ENCODE data around the gene GNAQ. TPM values are rescaled to one million over a fixed set of nuclear protein-coding genes. Genes with fewer than 3 reads are reported as not detected.
A peak's percentile ranks its signal among the peaks of the same experiment; 100 is the strongest.

The GNAQ gene
- total and polyA plus RNA-seq, 2 experiments from 2014 or later = 21.1 to 32.8 TPM

DNA sequence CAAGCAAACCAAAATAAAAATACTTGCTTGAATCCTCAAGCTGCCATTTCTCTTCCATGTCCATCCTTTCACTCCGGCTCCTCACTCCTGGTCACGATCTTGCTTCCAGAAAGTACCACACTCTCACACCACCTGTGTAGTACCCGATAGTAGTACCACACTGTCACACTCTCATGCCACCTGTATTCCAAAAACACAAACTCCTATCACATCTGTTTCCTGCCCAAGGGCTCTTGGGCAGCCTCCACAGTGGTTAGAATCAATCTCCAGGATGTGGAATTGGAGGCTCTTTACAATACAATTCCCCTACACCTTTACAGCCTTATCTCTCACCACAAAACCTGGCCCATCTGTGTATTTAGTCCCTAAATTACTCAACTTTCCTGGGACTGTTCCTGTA, 130.6 kb downstream of the GNAQ start:
- no peak for DNase-seq (ENCODE audit: low read depth in 1 of 2, low spot score in 1 of 2)
- TF ChIP-seq, protein P1, sequence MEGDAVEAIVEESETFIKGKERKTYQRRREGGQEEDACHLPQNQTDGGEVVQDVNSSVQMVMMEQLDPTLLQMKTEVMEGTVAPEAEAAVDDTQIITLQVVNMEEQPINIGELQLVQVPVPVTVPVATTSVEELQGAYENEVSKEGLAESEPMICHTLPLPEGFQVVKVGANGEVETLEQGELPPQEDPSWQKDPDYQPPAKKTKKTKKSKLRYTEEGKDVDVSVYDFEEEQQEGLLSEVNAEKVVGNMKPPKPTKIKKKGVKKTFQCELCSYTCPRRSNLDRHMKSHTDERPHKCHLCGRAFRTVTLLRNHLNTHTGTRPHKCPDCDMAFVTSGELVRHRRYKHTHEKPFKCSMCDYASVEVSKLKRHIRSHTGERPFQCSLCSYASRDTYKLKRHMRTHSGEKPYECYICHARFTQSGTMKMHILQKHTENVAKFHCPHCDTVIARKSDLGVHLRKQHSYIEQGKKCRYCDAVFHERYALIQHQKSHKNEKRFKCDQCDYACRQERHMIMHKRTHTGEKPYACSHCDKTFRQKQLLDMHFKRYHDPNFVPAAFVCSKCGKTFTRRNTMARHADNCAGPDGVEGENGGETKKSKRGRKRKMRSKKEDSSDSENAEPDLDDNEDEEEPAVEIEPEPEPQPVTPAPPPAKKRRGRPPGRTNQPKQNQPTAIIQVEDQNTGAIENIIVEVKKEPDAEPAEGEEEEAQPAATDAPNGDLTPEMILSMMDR (IDR thresholded peaks at IDR 0.05; ENCODE audit: low read depth, low read length) = no peak
- Histone ChIP-seq H3K9me3 (ENCODE audit: low read depth) (no peaks in the 10 kb centered on the region), H3K4me3 (no peak overlapping the region), H3K27me3 (no peaks in the 10 kb centered on the region), H3K36me3 (no peaks in the 10 kb centered on the region), H3K4me1 (ENCODE audit: low read depth) (peaks cover 12% of the 10 kb centered on the region), H3K27ac (no peak overlapping the region)

DNA sequence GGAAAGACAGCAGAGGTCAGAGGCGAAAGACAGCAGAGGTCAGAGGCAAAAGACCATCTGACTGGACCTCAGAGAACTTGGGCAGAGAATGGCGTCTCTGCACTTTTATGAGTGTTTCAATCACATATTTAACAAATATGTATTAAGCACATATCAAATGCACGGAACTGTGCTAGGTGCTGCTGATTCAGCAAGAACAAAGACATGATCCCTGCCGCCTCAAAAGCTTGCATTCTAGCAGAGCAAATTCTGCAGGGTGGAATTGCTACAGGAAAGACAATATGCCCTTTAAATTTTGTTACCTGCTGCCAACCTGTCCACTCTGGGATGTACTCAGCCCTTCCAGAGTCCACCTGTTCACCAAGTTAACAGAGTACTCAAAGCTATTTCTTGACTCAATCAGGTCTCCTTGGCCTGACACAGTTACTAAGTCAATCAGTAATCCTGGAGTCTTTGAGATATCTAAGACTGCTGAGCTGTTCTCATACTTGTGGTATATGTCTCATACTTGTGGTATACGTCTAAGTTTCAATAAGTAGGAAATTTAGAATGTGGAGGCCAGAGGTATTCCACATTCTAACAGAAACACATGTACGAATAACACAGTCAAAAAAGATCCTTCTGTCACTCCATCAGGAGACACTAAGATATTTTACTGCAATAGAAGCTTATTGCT, 131.8 kb downstream of the GNAQ start:
- H3K27ac ChIP-seq = no peak overlapping the region
- peak in 1 of 2 donors; percentile 62 for DNase-seq (ENCODE audit: low read depth in 1 of 2, low spot score in 1 of 2)
- TF ChIP-seq, protein P1 (IDR thresholded peaks at IDR 0.05; ENCODE audit: low read depth, low read length) = no peak
- H3K4me3 ChIP-seq = no peak overlapping the region
- no peaks in the 10 kb centered on the region for H3K27me3 ChIP-seq
- no peaks in the 10 kb centered on the region for H3K9me3 ChIP-seq (ENCODE audit: low read depth)
- H3K4me1 ChIP-seq (ENCODE audit: low read depth) = peaks cover 12% of the 10 kb centered on the region
- H3K36me3 ChIP-seq = no peaks in the 10 kb centered on the region

DNA sequence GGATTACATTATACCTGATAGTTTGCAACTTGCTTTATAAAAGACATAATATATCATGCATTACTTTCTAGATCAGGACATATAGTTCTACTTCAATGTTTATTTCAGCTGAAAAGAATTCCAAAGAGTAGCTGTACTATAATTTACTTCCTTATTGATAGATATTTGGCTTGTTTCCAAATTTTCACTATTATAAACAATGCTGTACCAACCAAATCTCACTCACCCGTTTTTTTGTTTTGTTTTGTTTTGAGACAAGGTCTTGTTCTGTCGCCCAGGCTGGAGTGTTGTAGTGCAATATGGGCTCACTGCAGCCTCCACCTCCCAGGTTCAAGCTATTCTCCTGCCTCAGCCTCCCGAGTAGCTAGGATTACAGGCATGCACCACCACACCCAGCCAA, 132.7 kb downstream of the GNAQ start:
- Histone ChIP-seq H3K9me3 (ENCODE audit: low read depth) (no peaks in the 10 kb centered on the region), H3K27me3 (no peaks in the 10 kb centered on the region), H3K4me3 (no peak overlapping the region), H3K27ac (no peak overlapping the region), H3K4me1 (ENCODE audit: low read depth) (peaks cover 13% of the 10 kb centered on the region), H3K36me3 (no peaks in the 10 kb centered on the region)
- DNase-seq (ENCODE audit: low read depth in 1 of 2, low spot score in 1 of 2) = no peak
- TF ChIP-seq, protein P1 (IDR thresholded peaks at IDR 0.05; ENCODE audit: low read depth, low read length) = no peak

DNA sequence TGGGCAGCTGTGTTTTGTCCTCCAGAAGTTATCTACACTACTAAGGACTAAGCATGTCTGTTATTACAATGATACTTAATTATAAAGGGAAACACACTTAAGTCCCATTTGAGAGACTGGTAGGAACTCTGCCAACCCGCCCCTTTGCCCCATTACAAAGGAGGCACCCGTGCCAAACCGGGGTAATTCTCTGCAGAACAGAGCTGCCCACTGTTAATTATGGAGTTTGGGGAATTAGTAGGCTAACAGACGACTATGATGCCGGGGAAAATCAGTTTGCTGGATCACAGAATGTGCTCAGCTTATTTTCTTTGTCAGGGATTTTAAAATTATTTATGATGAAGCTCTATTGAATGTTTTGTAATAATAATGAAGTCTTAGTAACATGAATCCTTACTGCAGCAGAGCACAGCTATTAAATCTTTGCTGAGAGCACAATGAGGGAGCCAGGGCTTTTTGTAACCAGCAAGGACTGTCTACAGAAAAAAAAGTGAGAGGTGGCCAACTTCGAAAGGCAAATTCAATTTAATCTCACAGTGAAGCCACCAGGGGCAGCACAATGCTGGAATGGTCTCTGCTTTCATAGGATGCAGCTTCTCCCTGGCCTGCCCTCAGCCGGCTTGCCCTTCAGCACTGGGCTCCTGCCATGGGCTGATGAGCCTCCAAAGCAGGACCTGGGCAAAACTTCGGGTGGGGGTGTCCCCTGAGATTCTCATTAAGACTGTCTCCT, 134.5 kb downstream of the GNAQ start:
- Histone ChIP-seq H3K27me3 (no peaks in the 10 kb centered on the region), H3K4me3 (no peak overlapping the region), H3K9me3 (ENCODE audit: low read depth) (no peaks in the 10 kb centered on the region), H3K36me3 (no peaks in the 10 kb centered on the region), H3K4me1 (ENCODE audit: low read depth) (peaks cover 6% of the 10 kb centered on the region), H3K27ac (no peak overlapping the region)
- DNase-seq (ENCODE audit: low read depth in 1 of 2, low spot score in 1 of 2) = peak in 1 of 2 donors; percentile 34
- TF ChIP-seq, protein P1 (IDR thresholded peaks at IDR 0.05; ENCODE audit: low read depth, low read length) = peak; percentile 41

DNA sequence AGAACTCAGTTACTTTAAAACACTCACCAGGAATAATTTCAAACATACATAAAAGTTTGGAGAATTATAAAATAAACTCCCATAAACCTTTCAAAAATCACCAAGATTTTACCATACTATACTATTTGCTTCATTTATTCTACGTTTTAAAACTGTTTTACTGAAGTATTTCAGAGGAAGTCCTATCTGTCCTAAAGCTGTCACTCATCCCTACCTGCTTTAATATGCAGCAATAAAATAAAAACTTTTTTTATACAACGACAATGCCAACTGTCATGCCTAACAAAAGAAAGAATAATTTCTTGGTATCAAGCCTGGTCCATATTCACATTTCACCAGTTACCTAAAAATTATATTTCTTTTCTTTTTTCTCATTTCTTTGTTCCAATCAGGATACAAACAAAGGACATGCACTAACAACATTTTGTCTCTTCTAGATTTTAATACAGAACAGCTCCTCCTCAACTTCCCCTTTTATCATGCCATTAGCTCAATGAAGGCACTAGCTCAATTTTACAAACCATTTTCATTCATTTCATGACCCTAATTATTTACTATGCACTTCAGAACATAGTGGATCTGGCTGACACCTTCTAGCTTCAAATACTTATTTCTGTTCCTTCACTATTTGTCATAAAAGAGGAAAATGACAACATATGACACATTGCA, 135.2 kb downstream of the GNAQ start:
- no peak for DNase-seq (ENCODE audit: low read depth in 1 of 2, low spot score in 1 of 2)
- TF ChIP-seq, protein P1 (IDR thresholded peaks at IDR 0.05; ENCODE audit: low read depth, low read length) = no peak
- Histone ChIP-seq H3K4me1 (ENCODE audit: low read depth) (peaks cover 9% of the 10 kb centered on the region), H3K36me3 (no peaks in the 10 kb centered on the region), H3K27me3 (no peaks in the 10 kb centered on the region), H3K27ac (no peak overlapping the region), H3K4me3 (no peak overlapping the region), H3K9me3 (ENCODE audit: low read depth) (no peaks in the 10 kb centered on the region)

Measured in cardiac muscle cell (in vitro differentiated cells and primary cell).